NAMALWA (cell line): ENCODE measurements around the gene PAN3.
A peak's percentile ranks its signal among the peaks of the same experiment; 100 is the strongest.
"Not testable (repeated sequence)": the region's sequence is repeated elsewhere in the genome, so short reads cannot be mapped to it uniquely, and the experiment has no call there.

Experiments used
- DNase-seq: peaks from one replicate; pipeline ENCODE4 v3.0.0-alpha.2; 2015; ENCODE audit warnings: low spot score

PAN3 gene

GRCh38 chr13:28138756-28139470, 568 bp downstream of the PAN3 start:
- DNase-seq, result peak; percentile 87

GRCh38 chr13:28140433-28141125, 2.2 kb downstream of the PAN3 start:
- no peak for DNase-seq

- DNase-seq, result not testable (repeated sequence)
Observed at GRCh38 chr13:28141542-28141941, 3.2 kb downstream of the PAN3 start.

GRCh38 chr13:28145049-28145448, 6.7 kb downstream of the PAN3 start:
- no peak for DNase-seq

- no peak for DNase-seq
Observed at GRCh38 chr13:28147495-28147894, 9.2 kb downstream of the PAN3 start.

GRCh38 chr13:28159057-28159456, 20.7 kb downstream of the PAN3 start:
- no peak for DNase-seq

- no peak for DNase-seq
Observed at GRCh38 chr13:28161370-28161769, 23.0 kb downstream of the PAN3 start.

- no peak for DNase-seq
Observed at GRCh38 chr13:28163587-28163986, 25.2 kb downstream of the PAN3 start.

GRCh38 chr13:28166257-28166656, 27.9 kb downstream of the PAN3 start:
- DNase-seq, result no peak

- DNase-seq, result no peak
Observed at GRCh38 chr13:28171266-28171665, 32.9 kb downstream of the PAN3 start.

GRCh38 chr13:28172947-28173346, 34.6 kb downstream of the PAN3 start:
- DNase-seq, result no peak

GRCh38 chr13:28173793-28174192, 35.4 kb downstream of the PAN3 start:
- no peak for DNase-seq

- DNase-seq, result no peak
Observed at GRCh38 chr13:28177327-28177726, 39.0 kb downstream of the PAN3 start.

GRCh38 chr13:28177877-28178276, 39.5 kb downstream of the PAN3 start:
- no peak for DNase-seq

GRCh38 chr13:28179974-28180373, 41.6 kb downstream of the PAN3 start:
- no peak for DNase-seq

GRCh38 chr13:28181413-28181812, 43.1 kb downstream of the PAN3 start:
- DNase-seq, result no peak

- DNase-seq, result no peak
Observed at GRCh38 chr13:28185256-28185655, 46.9 kb downstream of the PAN3 start.

- DNase-seq, result peak; percentile 20
Observed at GRCh38 chr13:28199089-28199488, 60.7 kb downstream of the PAN3 start.

- DNase-seq, result no peak
Observed at GRCh38 chr13:28204043-28204442, 65.7 kb downstream of the PAN3 start.

- DNase-seq, result no peak
Observed at GRCh38 chr13:28204690-28205443, 66.5 kb downstream of the PAN3 start.

- DNase-seq, result no peak
Observed at GRCh38 chr13:28218679-28219078, 80.3 kb downstream of the PAN3 start.

- DNase-seq, result no peak
Observed at GRCh38 chr13:28219408-28220099, 81.2 kb downstream of the PAN3 start.
